Measurements from ENCODE around the gene PLXDC2.

- no peak for TF ChIP-seq POLR2AphosphoS5 (IDR thresholded peaks at IDR 0.05; ENCODE audit: low read depth)
- no peak for TF ChIP-seq CTCF (conservative IDR thresholded peaks at IDR 0.05; ENCODE audit: low read depth in 2 of 2)
- no peak for TF ChIP-seq REST (IDR thresholded peaks at IDR 0.05; ENCODE audit: unreplicated experiment)
- TF ChIP-seq CREB1 (CRISPR knock-in tag; IDR thresholded peaks at IDR 0.05; ENCODE audit: low read depth) = no peak
- TF ChIP-seq EZH2 (IDR thresholded peaks at IDR 0.05; ENCODE audit: low read depth, unreplicated experiment) = no peak
Observed at GRCh38 chr10:20089879-20090278, 273.6 kb downstream of the PLXDC2 start.
